ENCODE measurements around the gene B4GALT1. TPM values are rescaled to one million over a fixed set of nuclear protein-coding genes. Genes with fewer than 3 reads are reported as not detected.

The B4GALT1 gene
- total RNA-seq, 4 donors from 2014 or later = 23.7 to 126 (median 93.7) TPM

DNA sequence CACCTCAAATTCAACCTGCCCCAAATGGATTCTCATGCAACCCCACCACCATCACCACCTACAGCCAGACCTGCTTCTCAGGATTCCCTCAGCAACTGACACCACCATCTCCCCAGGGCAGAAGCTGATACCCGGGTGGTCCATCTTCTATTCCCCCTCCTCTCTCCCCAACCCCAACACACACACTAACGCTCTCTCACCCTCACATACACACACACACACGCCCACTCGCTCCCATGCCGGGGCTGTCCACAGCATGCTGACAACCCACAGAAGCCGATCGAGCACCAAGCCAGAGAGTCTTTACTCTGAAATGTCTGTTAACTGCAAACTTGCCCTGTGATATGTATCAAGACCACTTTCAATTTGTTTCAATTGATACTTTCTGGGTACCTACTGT lies 28.4 kb downstream of the B4GALT1 start:
- intact Hi-C loops (cut with DNase I; ENCODE audit: low total_unique reads) = no loop called here
- no peak for DNase-seq

GRCh38 chr9:33137781-33138264 lies 29.3 kb downstream of the B4GALT1 start:
- H3K36me3 ChIP-seq = no peaks in the 10 kb centered on the region
- no peaks in the 10 kb centered on the region for H3K27me3 ChIP-seq
- peaks cover 12 to 63% (median 23%) of the 10 kb centered on the region in 4 donors for H3K4me1 ChIP-seq
- TF ChIP-seq POLR2AphosphoS5 (IDR thresholded peaks at IDR 0.05) (no peak), CTCF (IDR thresholded peaks at IDR 0.05) (no peak), EP300 (IDR thresholded peaks at IDR 0.05; ENCODE audit: low read depth) (no peak), POLR2A (IDR thresholded peaks at IDR 0.05) (no peak)
- WGBS, 2 donors (ENCODE audit: low coverage in 1 of 2) = 77% methylated on average over 11 of the region's 11 CpGs; no CpG with 5 or more reads in 1 of the 2 donors
- no peak for DNase-seq
- no peak overlapping the region for H3K4me3 ChIP-seq
- intact Hi-C loops (cut with DNase I; ENCODE audit: low total_unique reads) = no loop called here
- in situ Hi-C loops (cut with MboI; ENCODE audit: low pct_ligation_motif_present in 1 of 4, low pct_unique_long_range_greater_than_20kb in 1 of 4, low sequenced_read_pairs in 3 of 4) = no loop called here
- H3K9me3 ChIP-seq = no peaks in the 10 kb centered on the region
- no peak overlapping the region for H3K27ac ChIP-seq

More for the DNA sequence above, 28.4 kb downstream of the B4GALT1 start:
- WGBS, 2 donors (ENCODE audit: low coverage in 1 of 2) = 20 to 85% methylated on average over 1 to 7 of the region's 7 CpGs
- H3K36me3 ChIP-seq = no peaks in the 10 kb centered on the region
- no peaks in the 10 kb centered on the region for H3K27me3 ChIP-seq
- H3K27ac ChIP-seq = peak overlapping the region in 1 of 4 donors; percentile 67
- H3K4me3 ChIP-seq = no peak overlapping the region
- no peaks in the 10 kb centered on the region for H3K9me3 ChIP-seq
- in situ Hi-C loops (cut with MboI; ENCODE audit: low pct_ligation_motif_present in 1 of 4, low pct_unique_long_range_greater_than_20kb in 1 of 4, low sequenced_read_pairs in 3 of 4) = no loop called here
- no peak for TF ChIP-seq CTCF (IDR thresholded peaks at IDR 0.05)
- peaks cover 20 to 70% (median 28%) of the 10 kb centered on the region in 4 donors for H3K4me1 ChIP-seq

- in situ Hi-C loops (cut with MboI; ENCODE audit: low pct_ligation_motif_present in 1 of 4, low pct_unique_long_range_greater_than_20kb in 1 of 4, low sequenced_read_pairs in 3 of 4) (no loop called here), intact Hi-C loops (cut with DNase I; ENCODE audit: low total_unique reads) (no loop called here)
- Histone ChIP-seq H3K36me3 (no peaks in the 10 kb centered on the region), H3K27ac (no peak overlapping the region), H3K4me1 (peaks cover 14 to 64% (median 25%) of the 10 kb centered on the region in 4 donors), H3K27me3 (no peaks in the 10 kb centered on the region), H3K4me3 (no peak overlapping the region), H3K9me3 (no peaks in the 10 kb centered on the region)
- TF ChIP-seq EP300 (IDR thresholded peaks at IDR 0.05; ENCODE audit: low read depth) (no peak), POLR2AphosphoS5 (IDR thresholded peaks at IDR 0.05) (no peak), CTCF (IDR thresholded peaks at IDR 0.05) (no peak), POLR2A (IDR thresholded peaks at IDR 0.05) (no peak)
- DNase-seq = no peak
- WGBS, 2 donors (ENCODE audit: low coverage in 1 of 2) = 75 to 86% methylated on average over 4 to 10 of the region's 10 CpGs
These were observed 30.1 kb downstream of the B4GALT1 start for GRCh38 chr9:33136721-33137670.

DNA sequence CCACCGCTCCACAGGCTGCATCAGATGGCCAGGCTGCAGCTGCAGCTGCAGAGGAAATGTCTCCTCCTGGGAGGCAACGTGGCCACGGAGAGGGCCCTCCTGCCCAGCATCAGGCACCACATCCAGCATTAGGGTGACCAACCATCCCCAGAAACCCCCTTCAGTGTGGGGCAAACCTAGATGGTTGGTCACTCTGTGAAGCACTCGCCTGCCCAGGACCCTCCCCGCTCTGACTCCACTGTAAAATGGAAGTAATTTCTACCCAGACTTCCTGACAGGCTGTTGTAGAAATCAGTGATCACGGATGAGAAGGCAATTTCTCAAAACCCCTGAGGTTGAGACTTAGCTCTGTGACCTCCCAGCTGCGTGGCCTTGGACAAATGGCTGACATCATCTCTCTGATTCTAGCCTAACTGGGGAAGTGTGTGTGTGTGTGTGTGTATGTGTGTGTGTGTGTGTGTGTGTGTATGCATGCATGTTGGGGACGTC lies 31.6 kb downstream of the B4GALT1 start:
- in situ Hi-C loops (cut with MboI; ENCODE audit: low pct_ligation_motif_present in 1 of 4, low pct_unique_long_range_greater_than_20kb in 1 of 4, low sequenced_read_pairs in 3 of 4) = no loop called here
- Histone ChIP-seq H3K27ac (no peak overlapping the region), H3K27me3 (no peaks in the 10 kb centered on the region), H3K4me3 (no peak overlapping the region), H3K4me1 (peaks cover 21 to 64% (median 37%) of the 10 kb centered on the region in 4 donors), H3K9me3 (no peaks in the 10 kb centered on the region), H3K36me3 (no peaks in the 10 kb centered on the region)
- intact Hi-C loops (cut with DNase I; ENCODE audit: low total_unique reads) = no loop called here
- TF ChIP-seq CTCF (IDR thresholded peaks at IDR 0.05) (no peak), EP300 (IDR thresholded peaks at IDR 0.05; ENCODE audit: low read depth) (no peak), POLR2A (IDR thresholded peaks at IDR 0.05) (no peak), POLR2AphosphoS5 (IDR thresholded peaks at IDR 0.05) (no peak)
- WGBS, 2 donors (ENCODE audit: low coverage in 1 of 2) = 67 to 68% methylated on average over 1 to 8 of the region's 8 CpGs
- DNase-seq = peak; percentile 8

Measured in transverse colon (tissue), 4 donors.